NT2/D1 (cell line): ENCODE data around the gene PITRM1.
"Not testable (repeated sequence)": the region's sequence is repeated elsewhere in the genome, so short reads cannot be mapped to it uniquely, and the experiment has no call there.

Source experiments
- SUZ12 ChIP-seq: IDR thresholded peaks from 2 replicates; pipeline ENCODE4 v1.6.1; 2011; ENCODE audit not compliant: insufficient read length, insufficient read depth; ENCODE audit errors: extremely low read depth
- YY1 ChIP-seq: IDR thresholded peaks from 2 replicates; pipeline ENCODE4 v1.6.1; 2011; ENCODE audit not compliant: insufficient read length, insufficient read depth
- ZNF274 ChIP-seq: IDR thresholded peaks from 2 replicates; pipeline ENCODE4 v1.6.1; 2011; ENCODE audit warnings: mild to moderate bottlenecking, low read depth, low read length

- not testable (repeated sequence) for TF ChIP-seq YY1, SUZ12, ZNF274
Measured at GRCh38 chr10:3171488-3171887, 1.1 kb downstream of the PITRM1 start.
